ENCODE data around the gene PSAPL1.

- TF ChIP-seq POLR2A (IDR thresholded peaks at IDR 0.05) (no peak), CTCF (IDR thresholded peaks at IDR 0.05) (no peak), EP300 (IDR thresholded peaks at IDR 0.05) (no peak)
Measured at GRCh38 chr4:7470111-7470510, 35.4 kb upstream of the PSAPL1 start.

All from ovary (tissue), 3 donors.